Subcutaneous adipose tissue (tissue), 4 donors: ENCODE data around the gene TMEM258. TPM values are rescaled to one million over a fixed set of nuclear protein-coding genes. Genes with fewer than 3 reads are reported as not detected.

ENCODE experiments used
- CTCF ChIP-seq: fragments of 450-650 bp; IDR thresholded peaks from one replicate; pipeline ENCODE4 v1.5.1; 2016; ENCODE audit warnings: low read depth, mild to moderate bottlenecking, control low read depth, antibody characterized with exemption, moderate library complexity
- total RNA-seq, 4 donors: library from RNA; depleted of rRNA; stranded (reverse); fragments of >200 nt; gene quantifications; one replicate each; pipeline ENCODE4 v1.1.0, GENCODE V29; 2016

Gene TMEM258
- total RNA-seq, 4 donors from 2014 or later: 13.6 to 73.4 (median 44.3) TPM

- no peak for TF ChIP-seq CTCF
These were observed 45.8 kb downstream of the TMEM258 start for GRCh38 chr11:61746442-61747191.

GRCh38 chr11:61745781-61746441, 46.5 kb downstream of the TMEM258 start:
- no peak for TF ChIP-seq CTCF

- no peak for TF ChIP-seq CTCF
These were observed 47.7 kb downstream of the TMEM258 start for GRCh38 chr11:61744609-61745156.

- no peak for TF ChIP-seq CTCF
These were observed 48.2 kb downstream of the TMEM258 start for GRCh38 chr11:61744181-61744580.

- no peak for TF ChIP-seq CTCF
These were observed 48.8 kb downstream of the TMEM258 start for GRCh38 chr11:61743486-61744095.

GRCh38 chr11:61742391-61742790, 50.0 kb downstream of the TMEM258 start:
- no peak for TF ChIP-seq CTCF

GRCh38 chr11:61739966-61740365, 52.4 kb downstream of the TMEM258 start:
- no peak for TF ChIP-seq CTCF
